GM12865 (cell line): ENCODE measurements around the gene NR2F1-AS1.

Source experiments
- DNase-seq: peaks from one replicate; pipeline ENCODE4 v3.0.0; 2010; ENCODE audit warnings: low read depth
- H3K4me3 ChIP-seq: 2 replicates; pipeline ENCODE4 v1.5.1; 2011; ENCODE audit warnings: mild to moderate bottlenecking, low read depth, low read length, control low read depth
- TF ChIP-seq, protein P1 (sequence below): IDR thresholded peaks from 2 replicates; pipeline ENCODE4 v1.5.1; 2011; ENCODE audit warnings: low read length, control low read depth, low read depth, inconsistent platforms; ENCODE audit not compliant: insufficient read depth; ENCODE audit errors: missing control alignments

The NR2F1-AS1 gene

GRCh38 chr5:93583768-93584595, 3.0 kb upstream of the NR2F1-AS1 start:
- TF ChIP-seq, protein P1, sequence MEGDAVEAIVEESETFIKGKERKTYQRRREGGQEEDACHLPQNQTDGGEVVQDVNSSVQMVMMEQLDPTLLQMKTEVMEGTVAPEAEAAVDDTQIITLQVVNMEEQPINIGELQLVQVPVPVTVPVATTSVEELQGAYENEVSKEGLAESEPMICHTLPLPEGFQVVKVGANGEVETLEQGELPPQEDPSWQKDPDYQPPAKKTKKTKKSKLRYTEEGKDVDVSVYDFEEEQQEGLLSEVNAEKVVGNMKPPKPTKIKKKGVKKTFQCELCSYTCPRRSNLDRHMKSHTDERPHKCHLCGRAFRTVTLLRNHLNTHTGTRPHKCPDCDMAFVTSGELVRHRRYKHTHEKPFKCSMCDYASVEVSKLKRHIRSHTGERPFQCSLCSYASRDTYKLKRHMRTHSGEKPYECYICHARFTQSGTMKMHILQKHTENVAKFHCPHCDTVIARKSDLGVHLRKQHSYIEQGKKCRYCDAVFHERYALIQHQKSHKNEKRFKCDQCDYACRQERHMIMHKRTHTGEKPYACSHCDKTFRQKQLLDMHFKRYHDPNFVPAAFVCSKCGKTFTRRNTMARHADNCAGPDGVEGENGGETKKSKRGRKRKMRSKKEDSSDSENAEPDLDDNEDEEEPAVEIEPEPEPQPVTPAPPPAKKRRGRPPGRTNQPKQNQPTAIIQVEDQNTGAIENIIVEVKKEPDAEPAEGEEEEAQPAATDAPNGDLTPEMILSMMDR = no peak
- H3K4me3 ChIP-seq = peak overlapping the region; percentile 46
- DNase-seq = peak; percentile 61

GRCh38 chr5:93583439-93583767, 2.4 kb upstream of the NR2F1-AS1 start:
- TF ChIP-seq, protein P1 = no peak
- no peak for DNase-seq
- H3K4me3 ChIP-seq = peak overlapping the region; percentile 29; the same call in 1 of the 2 replicates

DNA sequence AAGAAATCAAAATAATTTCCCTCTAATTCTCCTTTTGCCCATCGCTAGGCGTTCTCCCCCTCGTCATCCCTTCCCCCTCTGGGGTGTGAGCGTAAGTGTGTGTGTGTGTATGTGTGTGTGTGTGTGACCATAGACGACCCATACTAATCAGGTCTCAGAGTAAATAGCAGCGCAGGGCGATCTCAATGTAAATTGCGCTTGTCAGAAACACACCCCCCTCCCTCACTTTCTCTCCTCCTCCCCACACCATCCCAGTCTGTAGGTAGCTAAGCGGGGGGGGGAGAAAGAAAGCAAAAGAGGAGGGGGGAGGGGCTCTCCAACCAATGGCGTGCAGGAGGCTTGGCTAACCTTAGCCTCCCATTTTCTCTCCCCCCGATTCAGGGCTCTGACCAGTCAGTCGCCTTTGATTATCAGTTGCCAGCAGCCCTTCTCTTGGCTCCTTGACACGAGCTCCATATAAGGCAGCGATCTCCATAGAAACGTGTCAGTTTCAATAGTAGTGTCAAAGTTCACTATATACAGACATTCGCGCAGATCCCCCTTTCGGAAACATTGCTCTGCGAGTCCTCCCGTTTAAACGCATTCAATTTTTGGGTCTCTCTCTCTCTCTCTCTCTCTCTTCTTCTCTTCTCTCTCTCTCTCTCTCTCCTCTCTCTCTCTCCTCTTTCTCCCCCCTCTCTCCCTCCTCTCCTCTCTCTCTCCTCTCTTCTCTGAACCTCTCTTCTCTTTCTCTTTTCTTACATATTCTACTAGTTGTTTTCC, 1.8 kb upstream of the NR2F1-AS1 start, which contains the start of gene NR2F1:
NR2F1 (plus strand) TSS at position 546 of the 762 bp plus-strand sequence. CDS start 1,802 bp downstream, outside the sequence.
- TF ChIP-seq, protein P1 = no peak
- peak; percentile 57 for DNase-seq

GRCh38 chr5:93582167-93582462, 1.1 kb upstream of the NR2F1-AS1 start:
- DNase-seq = no peak

More for the DNA sequence above, 1.8 kb upstream of the NR2F1-AS1 start, which contains the start of gene NR2F1:
- H3K4me3 ChIP-seq = peak within 1 kb of the TSS; percentile 29

DNA sequence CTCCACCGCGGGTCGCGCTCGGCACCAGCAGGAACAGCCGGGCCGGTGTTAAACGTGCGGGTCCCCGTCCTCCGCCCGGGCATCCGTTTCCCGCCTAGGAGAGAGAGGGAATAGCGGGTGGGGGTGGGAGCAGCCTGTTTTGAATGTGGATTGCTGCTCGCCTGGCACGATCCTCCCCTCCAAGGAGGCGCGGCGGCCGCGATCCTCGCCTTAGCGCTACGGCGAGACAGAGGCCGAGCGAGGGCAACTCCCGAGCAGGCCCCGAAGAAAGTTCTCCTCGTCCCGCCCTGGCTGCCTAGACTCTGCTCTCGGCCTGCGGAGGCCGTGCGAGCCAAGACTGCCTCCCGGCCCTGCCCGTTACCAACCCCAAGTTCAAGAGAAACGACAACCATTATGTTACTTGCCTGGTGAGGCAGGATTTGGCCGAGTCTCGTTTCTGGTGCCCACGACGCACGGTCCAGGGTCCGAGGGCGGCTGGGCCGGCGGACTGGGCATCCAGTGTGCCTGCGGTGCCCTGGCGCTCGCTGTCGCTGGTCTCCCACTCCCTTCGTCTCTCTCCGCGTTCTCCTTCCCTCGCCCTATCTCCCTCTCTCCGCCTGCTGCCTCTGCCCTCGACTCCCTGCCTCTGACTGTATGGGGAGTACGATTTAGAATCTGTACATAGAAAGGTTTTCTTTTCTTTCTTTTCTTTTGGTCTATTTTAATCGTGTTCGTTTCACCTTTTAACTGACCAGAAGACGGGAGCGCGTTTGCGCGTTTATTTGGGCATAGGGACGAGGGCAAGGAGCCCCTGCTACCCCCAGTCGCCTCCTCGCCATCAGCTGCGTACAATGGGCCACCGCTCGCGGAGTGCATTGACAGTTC, 724 bp downstream of the NR2F1-AS1 start:
- DNase-seq = no peak

More at GRCh38 chr5:93582167-93582462, 1.1 kb upstream of the NR2F1-AS1 start:
- TF ChIP-seq, protein P1 = no peak
- H3K4me3 ChIP-seq = no peak overlapping the region

GRCh38 chr5:93579692-93580062, 1.3 kb downstream of the NR2F1-AS1 start:
- TF ChIP-seq, protein P1 = no peak

More for the DNA sequence above, 724 bp downstream of the NR2F1-AS1 start:
- H3K4me3 ChIP-seq = peak overlapping the region; percentile 50
- TF ChIP-seq, protein P1 = no peak

More at GRCh38 chr5:93579692-93580062, 1.3 kb downstream of the NR2F1-AS1 start:
- no peak for DNase-seq
- peak overlapping the region; percentile 50; the same call in 1 of the 2 replicates for H3K4me3 ChIP-seq
